ENCODE results near the gene CAMK2A. TPM values are rescaled to one million over a fixed set of nuclear protein-coding genes. Genes with fewer than 3 reads are reported as not detected.

Gene CAMK2A
- polyA plus RNA-seq, 4 donors = 2.4 to 5.2 (median 3.9) TPM

- no peak for DNase-seq (ENCODE audit: low read depth in 4 of 4, low spot score in 3 of 4)
Observed at GRCh38 chr5:150196514-150196913, 93.1 kb downstream of the CAMK2A start.

- DNase-seq (ENCODE audit: low read depth in 4 of 4, low spot score in 3 of 4) = no peak
Observed at GRCh38 chr5:150195736-150196485, 93.7 kb downstream of the CAMK2A start.

GRCh38 chr5:150192462-150192861 is 97.1 kb downstream of the CAMK2A start:
- DNase-seq (ENCODE audit: low read depth in 4 of 4, low spot score in 3 of 4) = no peak

- no peak for DNase-seq (ENCODE audit: low read depth in 4 of 4, low spot score in 3 of 4)
Observed at GRCh38 chr5:150190987-150191386, 98.6 kb downstream of the CAMK2A start.

- no peak for DNase-seq (ENCODE audit: low read depth in 4 of 4, low spot score in 3 of 4)
Observed at GRCh38 chr5:150190503-150190979, 99.0 kb downstream of the CAMK2A start.

GRCh38 chr5:150189728-150190502 is 99.7 kb downstream of the CAMK2A start, which contains the start of gene SLC6A7:
Gene SLC6A7, plus strand, starts transcription at chr5:150190062. Its CDS starts 266 bp downstream, at chr5:150190328.
- no peak for DNase-seq (ENCODE audit: low read depth in 4 of 4, low spot score in 3 of 4)

- no peak for DNase-seq (ENCODE audit: low read depth in 4 of 4, low spot score in 3 of 4)
Observed at GRCh38 chr5:150189326-150189725, 100.2 kb downstream of the CAMK2A start.

GRCh38 chr5:150188146-150188842 is 101.3 kb downstream of the CAMK2A start:
- DNase-seq (ENCODE audit: low read depth in 4 of 4, low spot score in 3 of 4) = no peak

GRCh38 chr5:150186897-150187296 is 102.7 kb downstream of the CAMK2A start:
- DNase-seq (ENCODE audit: low read depth in 4 of 4, low spot score in 3 of 4) = no peak

GRCh38 chr5:150186137-150186536 is 103.4 kb downstream of the CAMK2A start:
- no peak for DNase-seq (ENCODE audit: low read depth in 4 of 4, low spot score in 3 of 4)

GRCh38 chr5:150184990-150185912 is 104.3 kb downstream of the CAMK2A start:
- no peak for DNase-seq (ENCODE audit: low read depth in 4 of 4, low spot score in 3 of 4)

- DNase-seq (ENCODE audit: low read depth in 4 of 4, low spot score in 3 of 4) = no peak
Observed at GRCh38 chr5:150184006-150184405, 105.6 kb downstream of the CAMK2A start.

- no peak for DNase-seq (ENCODE audit: low read depth in 4 of 4, low spot score in 3 of 4)
Observed at GRCh38 chr5:150183436-150183835, 106.1 kb downstream of the CAMK2A start.

GRCh38 chr5:150182774-150183173 is 106.8 kb downstream of the CAMK2A start:
- no peak for DNase-seq (ENCODE audit: low read depth in 4 of 4, low spot score in 3 of 4)

GRCh38 chr5:150181766-150182545 is 107.6 kb downstream of the CAMK2A start:
- DNase-seq (ENCODE audit: low read depth in 4 of 4, low spot score in 3 of 4) = no peak

GRCh38 chr5:150181027-150181426 is 108.5 kb downstream of the CAMK2A start:
- DNase-seq (ENCODE audit: low read depth in 4 of 4, low spot score in 3 of 4) = no peak

- no peak for DNase-seq (ENCODE audit: low read depth in 4 of 4, low spot score in 3 of 4)
Observed at GRCh38 chr5:150180241-150181026, 109.1 kb downstream of the CAMK2A start.

- no peak for DNase-seq (ENCODE audit: low read depth in 4 of 4, low spot score in 3 of 4)
Observed at GRCh38 chr5:150179019-150179620, 110.5 kb downstream of the CAMK2A start.
